ENCODE results near the gene CMYA5.

CMYA5 gene

GRCh38 chr5:79727451-79728355 lies 38.1 kb downstream of the CMYA5 start:
- H3K27ac ChIP-seq: no peak overlapping the region
- no peak for TF ChIP-seq CTCF (conservative IDR thresholded peaks at IDR 0.05)

- no peak for TF ChIP-seq CTCF (conservative IDR thresholded peaks at IDR 0.05)
- H3K27ac ChIP-seq: no peak overlapping the region
These were observed 38.8 kb downstream of the CMYA5 start for GRCh38 chr5:79728396-79728795.

- no peak for TF ChIP-seq CTCF (conservative IDR thresholded peaks at IDR 0.05)
- no peak overlapping the region for H3K27ac ChIP-seq
These were observed 40.0 kb downstream of the CMYA5 start for GRCh38 chr5:79729679-79730078.

- no peak overlapping the region for H3K27ac ChIP-seq
- TF ChIP-seq CTCF (conservative IDR thresholded peaks at IDR 0.05): no peak
These were observed 40.9 kb downstream of the CMYA5 start for GRCh38 chr5:79730564-79730963.

- TF ChIP-seq CTCF (conservative IDR thresholded peaks at IDR 0.05): no peak
These were observed 42.1 kb downstream of the CMYA5 start for GRCh38 chr5:79731775-79732174.

GRCh38 chr5:79736528-79737514 lies 47.2 kb downstream of the CMYA5 start:
- H3K27ac ChIP-seq: no peak overlapping the region
- TF ChIP-seq CTCF (conservative IDR thresholded peaks at IDR 0.05): no peak

More at GRCh38 chr5:79731775-79732174, 42.1 kb downstream of the CMYA5 start:
- no peak overlapping the region for H3K27ac ChIP-seq

GRCh38 chr5:79738349-79738748 lies 48.7 kb downstream of the CMYA5 start:
- TF ChIP-seq CTCF (conservative IDR thresholded peaks at IDR 0.05): no peak
- no peak overlapping the region for H3K27ac ChIP-seq
